KOPT-K1 (cell line): Measurements from ENCODE around the gene ZFYVE9.
"Not testable (repeated sequence)": the region's sequence is repeated elsewhere in the genome, so short reads cannot be mapped to it uniquely, and the experiment has no call there.

Source experiments
- H3K27ac ChIP-seq: fragments of 200-600 bp; sonication (generic); 2 replicates; pipeline ENCODE4 v1.5.1; 2016; ENCODE audit warnings: antibody characterized with exemption, mild to moderate bottlenecking, low read depth, low read length; ENCODE audit not compliant: poor library complexity, severe bottlenecking
- H3K36me3 ChIP-seq: fragments of 200-600 bp; sonication (generic); 2 replicates; pipeline ENCODE4 v1.5.1; 2017; ENCODE audit warnings: antibody characterized with exemption, mild to moderate bottlenecking, low read length, moderate library complexity; ENCODE audit not compliant: insufficient read depth
- H3K9me3 ChIP-seq: fragments of 200-600 bp; sonication (generic); 2 replicates; pipeline ENCODE4 v1.5.1; 2017; ENCODE audit warnings: antibody characterized with exemption, low read length, mild to moderate bottlenecking; ENCODE audit not compliant: insufficient read depth, poor library complexity, severe bottlenecking

The ZFYVE9 gene

GRCh38 chr1:52166996-52167753, 25.3 kb downstream of the ZFYVE9 start:
- Histone ChIP-seq H3K36me3 (no peaks in the 10 kb centered on the region), H3K27ac (no peak overlapping the region), H3K9me3 (no peaks in the 10 kb centered on the region)

GRCh38 chr1:52168373-52169080, 26.6 kb downstream of the ZFYVE9 start:
- no peaks in the 10 kb centered on the region for H3K9me3 ChIP-seq
- no peaks in the 10 kb centered on the region for H3K36me3 ChIP-seq
- H3K27ac ChIP-seq = no peak overlapping the region

GRCh38 chr1:52171149-52171548, 29.3 kb downstream of the ZFYVE9 start:
- not testable (repeated sequence) for H3K36me3 ChIP-seq, H3K9me3 ChIP-seq, H3K27ac ChIP-seq

GRCh38 chr1:52179073-52179472, 37.2 kb downstream of the ZFYVE9 start:
- H3K9me3 ChIP-seq = no peaks in the 10 kb centered on the region
- H3K36me3 ChIP-seq = no peaks in the 10 kb centered on the region
- no peak overlapping the region for H3K27ac ChIP-seq

- Histone ChIP-seq H3K36me3 (no peaks in the 10 kb centered on the region), H3K27ac (no peak overlapping the region), H3K9me3 (no peaks in the 10 kb centered on the region)
Observed at GRCh38 chr1:52180176-52180575, 38.3 kb downstream of the ZFYVE9 start.

- not testable (repeated sequence) for H3K27ac ChIP-seq, H3K9me3 ChIP-seq, H3K36me3 ChIP-seq
Observed at GRCh38 chr1:52181759-52182158, 39.9 kb downstream of the ZFYVE9 start.

- H3K27ac ChIP-seq, H3K36me3 ChIP-seq, H3K9me3 ChIP-seq: not testable (repeated sequence)
Observed at GRCh38 chr1:52182328-52182727, 40.4 kb downstream of the ZFYVE9 start.

GRCh38 chr1:52182874-52183400, 41.0 kb downstream of the ZFYVE9 start:
- Histone ChIP-seq H3K36me3 (no peaks in the 10 kb centered on the region), H3K27ac (no peak overlapping the region), H3K9me3 (no peaks in the 10 kb centered on the region)

GRCh38 chr1:52186449-52186848, 44.6 kb downstream of the ZFYVE9 start:
- no peak overlapping the region for H3K27ac ChIP-seq
- H3K36me3 ChIP-seq = no peaks in the 10 kb centered on the region
- H3K9me3 ChIP-seq = no peaks in the 10 kb centered on the region

GRCh38 chr1:52189898-52190480, 48.1 kb downstream of the ZFYVE9 start:
- Histone ChIP-seq H3K9me3 (no peaks in the 10 kb centered on the region), H3K27ac (no peak overlapping the region), H3K36me3 (no peaks in the 10 kb centered on the region)

- no peaks in the 10 kb centered on the region for H3K9me3 ChIP-seq
- no peak overlapping the region for H3K27ac ChIP-seq
- H3K36me3 ChIP-seq = no peaks in the 10 kb centered on the region
Observed at GRCh38 chr1:52190500-52191252, 48.8 kb downstream of the ZFYVE9 start.

- H3K27ac ChIP-seq = no peak overlapping the region
- no peaks in the 10 kb centered on the region for H3K36me3 ChIP-seq
- no peaks in the 10 kb centered on the region for H3K9me3 ChIP-seq
Observed at GRCh38 chr1:52191395-52191965, 49.6 kb downstream of the ZFYVE9 start.

GRCh38 chr1:52192024-52192423, 50.1 kb downstream of the ZFYVE9 start:
- Histone ChIP-seq H3K27ac (no peak overlapping the region), H3K36me3 (no peaks in the 10 kb centered on the region), H3K9me3 (no peaks in the 10 kb centered on the region)

GRCh38 chr1:52192436-52192835, 50.5 kb downstream of the ZFYVE9 start:
- H3K36me3 ChIP-seq = no peaks in the 10 kb centered on the region
- H3K9me3 ChIP-seq = no peaks in the 10 kb centered on the region
- H3K27ac ChIP-seq = no peak overlapping the region

- H3K9me3 ChIP-seq = peaks cover 6% of the 10 kb centered on the region
- H3K27ac ChIP-seq = no peak overlapping the region
- no peaks in the 10 kb centered on the region for H3K36me3 ChIP-seq
Observed at GRCh38 chr1:52193985-52194384, 52.1 kb downstream of the ZFYVE9 start.
